SU-DHL-6 (cell line): Measurements from ENCODE around the gene STX8.

Experiments used
- EZH2phosphoT487 ChIP-seq: fragments of 200-600 bp; sonication (generic), shearing (Covaris generic); conservative IDR thresholded peaks from 2 replicates; pipeline ENCODE4 v1.6.1; 2018; ENCODE audit warnings: mild to moderate bottlenecking, antibody characterized with exemption, low read length, moderate library complexity, mixed read lengths
- TF ChIP-seq, protein P1 (sequence below): fragments of 200-600 bp; sonication (generic); IDR thresholded peaks from one replicate; pipeline ENCODE4 v1.5.1; 2017; ENCODE audit warnings: antibody characterized with exemption, mild to moderate bottlenecking, low read length, moderate library complexity; ENCODE audit not compliant: insufficient read depth, poor library complexity, severe bottlenecking

DNA sequence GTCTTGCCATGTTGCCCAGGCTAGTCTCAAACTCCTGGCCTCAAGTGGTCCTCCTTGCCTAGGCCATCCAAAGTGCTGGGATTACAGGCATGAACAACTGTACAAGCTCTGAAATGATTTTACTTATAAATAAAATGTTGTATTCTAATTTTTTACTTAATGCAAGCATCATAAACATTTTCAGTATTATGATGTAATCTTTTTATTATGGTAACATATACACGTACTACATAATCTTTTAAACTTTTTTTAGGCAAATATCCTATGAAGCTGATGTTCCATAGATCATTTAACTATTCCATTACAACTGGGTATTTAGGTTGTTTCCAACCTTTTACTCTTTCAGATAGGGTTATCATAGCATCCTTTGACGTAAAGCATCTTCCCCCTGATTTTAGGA, 35.9 kb upstream of the STX8 start:
- no peak for TF ChIP-seq EZH2phosphoT487
- TF ChIP-seq, protein P1, sequence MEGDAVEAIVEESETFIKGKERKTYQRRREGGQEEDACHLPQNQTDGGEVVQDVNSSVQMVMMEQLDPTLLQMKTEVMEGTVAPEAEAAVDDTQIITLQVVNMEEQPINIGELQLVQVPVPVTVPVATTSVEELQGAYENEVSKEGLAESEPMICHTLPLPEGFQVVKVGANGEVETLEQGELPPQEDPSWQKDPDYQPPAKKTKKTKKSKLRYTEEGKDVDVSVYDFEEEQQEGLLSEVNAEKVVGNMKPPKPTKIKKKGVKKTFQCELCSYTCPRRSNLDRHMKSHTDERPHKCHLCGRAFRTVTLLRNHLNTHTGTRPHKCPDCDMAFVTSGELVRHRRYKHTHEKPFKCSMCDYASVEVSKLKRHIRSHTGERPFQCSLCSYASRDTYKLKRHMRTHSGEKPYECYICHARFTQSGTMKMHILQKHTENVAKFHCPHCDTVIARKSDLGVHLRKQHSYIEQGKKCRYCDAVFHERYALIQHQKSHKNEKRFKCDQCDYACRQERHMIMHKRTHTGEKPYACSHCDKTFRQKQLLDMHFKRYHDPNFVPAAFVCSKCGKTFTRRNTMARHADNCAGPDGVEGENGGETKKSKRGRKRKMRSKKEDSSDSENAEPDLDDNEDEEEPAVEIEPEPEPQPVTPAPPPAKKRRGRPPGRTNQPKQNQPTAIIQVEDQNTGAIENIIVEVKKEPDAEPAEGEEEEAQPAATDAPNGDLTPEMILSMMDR, result no peak
